Testis (tissue), 3 donors: ENCODE data around the gene TFPT. TPM values are rescaled to one million over a fixed set of nuclear protein-coding genes. Genes with fewer than 3 reads are reported as not detected.

Experiments
- DNase-seq: peaks from one replicate; pipeline ENCODE4 v3.0.0-alpha.2; 2019
- H3K27ac ChIP-seq, 2 donors: fragments of 200-600 bp; sonication (generic); one replicate each; pipeline ENCODE4 v1.5.1; 2019
- H3K27me3 ChIP-seq: fragments of 200-600 bp; sonication (generic); one replicate; pipeline ENCODE4 v1.5.1; 2019
- H3K36me3 ChIP-seq: fragments of 200-600 bp; sonication (generic); one replicate; pipeline ENCODE4 v1.5.1; 2017; ENCODE audit warnings: low read depth; ENCODE audit errors: missing control alignments
- H3K4me1 ChIP-seq: fragments of 200-600 bp; sonication (generic); one replicate; pipeline ENCODE4 v1.5.1; 2019
- H3K4me3 ChIP-seq, 2 donors: fragments of 200-600 bp; sonication (generic); one replicate each; pipeline ENCODE4 v1.5.1; 2017 to 2019
- H3K9me3 ChIP-seq: fragments of 200-600 bp; sonication (generic); one replicate; pipeline ENCODE4 v1.5.1; 2017
- POLR2A ChIP-seq: fragments of 450-650 bp; IDR thresholded peaks from one replicate; pipeline ENCODE4 v1.6.1; 2017; ENCODE audit warnings: antibody characterized with exemption, mild to moderate bottlenecking, moderate library complexity
- WGBS, 2 donors: methylation state at CpG; one replicate each; pipeline ENCODE4 v1.1.5; 2018; 5-methylcytosine and 5-hydroxymethylcytosine counted together
- intact Hi-C: fragments of 100-400 bp; cut with DNase I; formaldehyde crosslinking; loops from one replicate; pipeline ENCODE4 v1.15.1; 2023; ENCODE audit warnings: low total_unique reads
- polyA plus RNA-seq: library from polyadenylated mRNA; stranded (reverse); fragments of 350-450 nt; fragmentation: Illumina TruSeq; extraction: RNeasy Lipid Tissue Mini Kit (QIAGEN cat#74804); gene quantifications from one replicate; pipeline ENCODE4 v1.2.3, GENCODE V29; 2014; ENCODE audit warnings: low read depth, low replicate concordance; ENCODE audit not compliant: insufficient read depth
- total RNA-seq, 2 donors: library from RNA; depleted of rRNA; stranded (reverse); fragments of >200 nt; gene quantifications; one replicate each; pipeline ENCODE4 v1.2.3, GENCODE V29; 2016
- TF ChIP-seq, protein P1 (sequence below), 3 experiments: fragments of 450-650 bp in 2 of 3; fragments of 200-600 bp in 1 of 3; sonication (generic) in 1 of 3; IDR thresholded peaks; one replicate each; pipeline ENCODE4 v1.5.1; 2016 to 2019; ENCODE audit warnings: antibody characterized with exemption in 3 of 3, mild to moderate bottlenecking in 2 of 3, moderate library complexity in 1 of 3

TFPT gene
- total and polyA plus RNA-seq, 3 donors from 2014 or later: 11.2 to 16.0 (median 12.9) TPM

DNA sequence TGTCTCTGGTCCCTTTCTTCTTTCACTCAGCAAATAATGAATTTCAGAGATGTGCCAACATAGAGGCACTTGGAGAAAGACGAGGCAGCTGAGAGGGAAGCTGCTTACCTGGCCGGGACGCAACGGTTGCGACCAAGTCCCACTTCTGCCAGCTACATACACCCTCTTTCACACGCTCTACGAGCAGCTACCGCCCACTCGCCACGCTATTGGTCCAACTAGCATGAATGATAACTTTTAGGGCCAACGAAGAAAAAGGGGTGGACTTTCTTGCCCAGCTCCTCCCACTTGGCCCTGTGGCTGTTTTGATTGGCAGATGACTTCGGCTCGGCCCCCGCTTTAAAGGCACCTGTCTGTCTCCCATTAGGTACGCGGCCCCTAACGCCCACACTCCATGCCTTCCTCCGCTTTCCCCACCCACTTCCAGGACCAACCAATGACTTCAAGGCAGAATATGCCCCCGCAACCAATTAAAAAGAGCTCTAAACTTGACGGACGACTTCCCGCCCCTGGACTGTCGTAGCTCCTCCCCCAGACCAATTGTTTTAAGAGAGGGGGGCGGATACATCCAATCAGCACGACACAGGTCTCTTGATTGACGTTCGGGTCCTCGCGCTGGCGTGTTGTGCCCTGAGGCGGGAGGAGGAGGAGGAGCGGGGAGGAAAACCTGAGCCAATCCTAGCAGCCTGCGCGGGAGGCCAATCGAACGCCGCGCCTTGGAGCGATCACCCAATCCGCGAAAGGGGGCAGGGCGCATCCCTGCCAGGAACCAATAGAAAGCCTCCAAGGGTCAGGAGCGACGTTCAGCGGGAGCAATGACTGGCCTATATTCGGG lies 21.6 kb upstream of the TFPT start:
- peak; percentile 100 for DNase-seq
- intact Hi-C loops: no loop called here
- TF ChIP-seq POLR2A: no peak
- TF ChIP-seq, protein P1, sequence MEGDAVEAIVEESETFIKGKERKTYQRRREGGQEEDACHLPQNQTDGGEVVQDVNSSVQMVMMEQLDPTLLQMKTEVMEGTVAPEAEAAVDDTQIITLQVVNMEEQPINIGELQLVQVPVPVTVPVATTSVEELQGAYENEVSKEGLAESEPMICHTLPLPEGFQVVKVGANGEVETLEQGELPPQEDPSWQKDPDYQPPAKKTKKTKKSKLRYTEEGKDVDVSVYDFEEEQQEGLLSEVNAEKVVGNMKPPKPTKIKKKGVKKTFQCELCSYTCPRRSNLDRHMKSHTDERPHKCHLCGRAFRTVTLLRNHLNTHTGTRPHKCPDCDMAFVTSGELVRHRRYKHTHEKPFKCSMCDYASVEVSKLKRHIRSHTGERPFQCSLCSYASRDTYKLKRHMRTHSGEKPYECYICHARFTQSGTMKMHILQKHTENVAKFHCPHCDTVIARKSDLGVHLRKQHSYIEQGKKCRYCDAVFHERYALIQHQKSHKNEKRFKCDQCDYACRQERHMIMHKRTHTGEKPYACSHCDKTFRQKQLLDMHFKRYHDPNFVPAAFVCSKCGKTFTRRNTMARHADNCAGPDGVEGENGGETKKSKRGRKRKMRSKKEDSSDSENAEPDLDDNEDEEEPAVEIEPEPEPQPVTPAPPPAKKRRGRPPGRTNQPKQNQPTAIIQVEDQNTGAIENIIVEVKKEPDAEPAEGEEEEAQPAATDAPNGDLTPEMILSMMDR (IDR thresholded peaks at IDR 0.05): no peak
- WGBS, 2 donors: 0 to 1% methylated on average over 32 to 46 of the region's 46 CpGs
- Histone ChIP-seq H3K27ac (peak overlapping the region; percentile 96 to 97), H3K36me3 (no peaks in the 10 kb centered on the region), H3K4me3 (peak overlapping the region; percentile 72 to 99), H3K4me1 (peaks cover 20% of the 10 kb centered on the region), H3K27me3 (no peaks in the 10 kb centered on the region), H3K9me3 (no peaks in the 10 kb centered on the region)

- WGBS, 2 donors: 4 to 5% methylated on average over 28 to 30 of the region's 30 CpGs
- DNase-seq: no peak
- Histone ChIP-seq H3K4me3 (peak overlapping the region; percentile 34 to 39), H3K27ac (peak overlapping the region; percentile 10 to 57), H3K4me1 (peaks cover 20% of the 10 kb centered on the region), H3K36me3 (no peaks in the 10 kb centered on the region), H3K9me3 (no peaks in the 10 kb centered on the region), H3K27me3 (no peaks in the 10 kb centered on the region)
- intact Hi-C loops: no loop called here
- TF ChIP-seq POLR2A: no peak
- TF ChIP-seq, protein P1 (IDR thresholded peaks at IDR 0.05): no peak
These were observed 20.8 kb upstream of the TFPT start for GRCh38 chr19:54136086-54136863.

GRCh38 chr19:54133957-54134590 lies 18.6 kb upstream of the TFPT start:
- intact Hi-C loops: no loop called here

DNA sequence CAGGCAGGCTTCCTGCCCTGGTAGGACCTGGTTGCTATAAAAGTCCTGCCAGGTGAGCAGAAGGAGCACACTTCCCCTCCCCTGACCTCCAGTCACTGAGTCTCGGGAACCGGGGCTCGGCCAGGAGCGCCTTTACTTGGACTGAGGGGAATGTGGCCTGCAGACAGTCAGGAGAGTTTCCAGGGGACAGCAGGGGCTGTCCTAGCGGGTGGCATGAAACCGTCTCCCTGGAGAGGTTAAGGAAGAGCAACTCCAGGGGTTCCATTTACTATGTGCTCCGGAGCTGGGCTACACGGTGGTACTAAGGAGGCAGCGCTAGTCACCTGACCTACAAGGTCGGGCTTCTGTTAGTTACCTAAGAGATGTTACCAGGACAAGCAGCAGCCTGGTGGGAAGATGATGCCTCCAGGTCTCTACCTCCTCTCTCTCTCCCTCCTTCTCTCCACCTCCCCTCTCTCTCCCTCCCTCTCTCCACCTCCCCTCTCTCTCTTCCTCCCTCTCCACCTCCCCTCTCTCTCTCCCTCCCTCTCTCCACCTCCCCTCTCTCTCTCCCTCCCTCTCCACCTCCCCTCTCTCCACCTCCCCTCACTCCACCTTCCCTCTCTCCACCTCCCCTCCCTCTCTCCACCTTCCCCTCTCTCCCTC lies 18.0 kb upstream of the TFPT start:
- intact Hi-C loops: no loop called here
- Histone ChIP-seq H3K9me3 (no peaks in the 10 kb centered on the region), H3K27ac (no peak overlapping the region), H3K27me3 (no peaks in the 10 kb centered on the region), H3K36me3 (no peaks in the 10 kb centered on the region), H3K4me3 (no peak overlapping the region), H3K4me1 (peaks cover 9% of the 10 kb centered on the region)
- 72 to 76% methylated on average over 10 of the region's 10 CpGs for WGBS, 2 donors
- DNase-seq: no peak
- TF ChIP-seq POLR2A: no peak
- TF ChIP-seq, protein P1 (IDR thresholded peaks at IDR 0.05): no peak

More at GRCh38 chr19:54133957-54134590, 18.6 kb upstream of the TFPT start:
- 63 to 64% methylated on average over 2 of the region's 2 CpGs for WGBS, 2 donors
- Histone ChIP-seq H3K9me3 (no peaks in the 10 kb centered on the region), H3K4me1 (peaks cover 15% of the 10 kb centered on the region), H3K27me3 (no peaks in the 10 kb centered on the region), H3K36me3 (no peaks in the 10 kb centered on the region), H3K4me3 (no peak overlapping the region), H3K27ac (no peak overlapping the region)
- DNase-seq: no peak
- TF ChIP-seq POLR2A: no peak
- TF ChIP-seq, protein P1 (IDR thresholded peaks at IDR 0.05): no peak
